GM18526 (cell line): Measurements from ENCODE around the gene AATK.

Experiments used
- POLR2A ChIP-seq: IDR thresholded peaks from 3 replicates; pipeline ENCODE4 v1.6.1; 2011; ENCODE audit not compliant: insufficient read length; ENCODE audit errors: extremely low read depth

Gene AATK

DNA sequence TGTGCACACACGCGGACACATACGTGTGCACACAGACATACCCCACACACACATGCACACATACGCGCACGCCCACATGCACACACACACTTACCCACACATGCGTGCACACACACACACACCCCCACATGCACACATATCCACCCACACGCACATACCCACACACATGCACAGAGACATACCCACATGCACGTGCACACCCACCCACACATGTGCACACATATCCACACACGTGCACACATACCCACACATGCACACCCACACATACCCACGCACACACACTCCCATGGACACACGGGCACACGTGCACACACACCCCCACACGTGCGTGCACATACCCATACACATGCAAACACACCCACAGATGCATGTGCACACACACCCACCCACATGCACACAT lies 27.9 kb downstream of the AATK start:
- no peak for TF ChIP-seq POLR2A

DNA sequence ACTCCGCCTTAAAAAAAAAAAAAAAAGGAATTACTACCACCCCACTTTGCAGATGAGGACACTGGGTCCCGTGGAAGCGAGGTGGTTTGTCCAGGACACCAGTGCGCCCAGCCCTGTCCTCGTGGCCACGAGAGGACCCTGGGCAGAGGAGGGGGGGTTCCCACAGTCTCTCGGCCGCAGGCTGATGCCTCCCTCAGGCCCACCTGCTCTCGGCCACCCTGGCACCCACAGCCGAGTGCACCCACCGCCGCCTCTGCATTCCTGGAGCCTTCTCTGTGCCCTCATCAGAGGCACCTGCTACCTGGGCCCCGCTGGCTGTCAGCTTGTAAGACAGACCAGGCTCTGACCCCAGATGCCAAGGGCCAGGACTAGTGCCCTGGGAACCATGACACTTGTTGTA lies 28.8 kb downstream of the AATK start:
- no peak for TF ChIP-seq POLR2A

DNA sequence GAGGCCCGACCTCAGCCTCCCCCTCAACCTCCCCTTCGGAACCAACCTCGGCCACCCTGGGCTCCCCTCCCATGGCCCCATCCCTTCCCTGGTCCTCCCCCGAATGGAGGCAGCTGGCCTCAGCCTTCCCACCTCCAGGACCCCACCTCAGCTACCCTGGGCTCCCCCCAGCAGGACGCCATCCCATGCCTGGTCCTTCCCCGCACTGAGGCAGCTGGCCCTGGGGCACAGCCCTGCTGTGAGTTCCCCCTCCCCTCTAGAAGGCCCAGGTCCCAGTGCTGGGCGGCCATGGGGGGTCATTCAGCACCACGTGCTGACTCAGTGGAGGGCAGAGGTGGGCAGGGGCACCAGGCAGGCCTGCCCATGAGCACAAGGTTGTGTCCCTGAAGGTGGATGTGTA lies 29.7 kb downstream of the AATK start:
- TF ChIP-seq POLR2A = no peak

DNA sequence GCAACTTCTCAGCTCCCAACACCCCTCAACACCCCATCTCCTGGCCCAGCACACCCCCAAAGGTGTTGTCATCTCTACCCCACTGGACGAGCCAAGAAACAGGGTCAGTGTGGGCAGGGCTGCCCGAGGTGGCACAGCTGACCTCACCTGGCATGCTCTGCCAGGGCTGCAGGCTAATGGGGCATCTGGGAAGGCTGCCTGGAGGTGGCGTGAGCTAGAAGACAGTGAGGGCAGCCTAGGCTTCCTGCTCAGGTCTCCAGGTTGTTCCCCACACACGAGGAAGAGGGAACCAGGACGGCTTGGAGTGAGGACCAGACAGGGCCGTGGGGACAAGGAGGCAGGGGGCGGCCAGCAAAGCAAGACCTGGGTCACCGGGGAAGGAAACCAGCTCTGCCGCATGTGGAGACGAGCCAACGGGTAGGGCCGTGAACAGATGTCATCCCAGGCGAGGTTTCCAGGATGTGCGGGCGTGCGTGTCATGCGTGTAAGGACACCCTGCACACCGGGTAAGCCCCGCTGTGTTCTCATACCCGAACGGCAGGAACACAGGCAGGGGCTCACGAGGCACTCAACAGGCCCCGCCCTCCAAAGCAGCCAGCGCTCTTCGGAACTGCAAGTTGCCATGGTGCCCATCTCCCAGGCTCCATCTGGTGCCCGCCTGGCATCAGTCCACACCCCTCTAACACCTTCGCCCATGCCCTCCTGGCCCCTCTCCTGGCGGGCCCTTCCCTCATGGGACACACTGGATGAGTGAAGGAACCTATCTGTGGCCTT lies 30.3 kb downstream of the AATK start:
- no peak for TF ChIP-seq POLR2A

DNA sequence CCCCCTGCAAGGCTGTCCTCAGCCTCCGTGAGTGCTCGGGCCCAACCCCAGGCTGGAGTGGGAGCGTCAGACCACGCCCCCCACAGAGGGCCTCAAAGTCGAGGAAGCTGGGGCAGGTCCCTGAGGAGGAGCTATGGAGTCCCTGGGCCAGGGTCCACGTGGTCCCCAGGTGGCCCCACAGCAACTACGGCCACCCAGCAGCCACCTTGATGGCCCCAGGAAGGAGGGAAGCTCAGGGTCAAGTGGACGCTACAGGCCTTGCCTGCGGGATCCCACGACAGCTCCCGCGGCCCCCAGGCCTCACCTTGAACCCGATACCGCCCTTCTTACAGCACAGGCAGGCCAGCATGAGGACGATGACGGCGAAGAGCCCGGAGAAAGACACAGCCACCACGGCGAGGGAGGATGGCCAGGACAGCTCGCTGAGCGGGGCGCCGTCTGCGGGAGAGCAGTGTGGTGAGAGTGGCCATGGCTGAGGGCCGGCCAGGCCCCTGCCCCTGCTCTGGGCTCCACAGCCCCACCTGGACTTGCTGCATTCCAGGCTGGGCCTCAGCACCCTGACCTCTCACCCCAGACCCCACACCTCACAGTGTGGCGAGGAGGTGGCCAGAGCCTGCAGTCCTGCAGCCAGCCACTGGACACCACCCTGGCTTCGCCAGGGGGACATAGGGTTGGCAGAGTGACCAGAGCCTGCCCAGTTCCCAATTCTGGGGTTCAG lies 31.8 kb downstream of the AATK start:
- TF ChIP-seq POLR2A = no peak

DNA sequence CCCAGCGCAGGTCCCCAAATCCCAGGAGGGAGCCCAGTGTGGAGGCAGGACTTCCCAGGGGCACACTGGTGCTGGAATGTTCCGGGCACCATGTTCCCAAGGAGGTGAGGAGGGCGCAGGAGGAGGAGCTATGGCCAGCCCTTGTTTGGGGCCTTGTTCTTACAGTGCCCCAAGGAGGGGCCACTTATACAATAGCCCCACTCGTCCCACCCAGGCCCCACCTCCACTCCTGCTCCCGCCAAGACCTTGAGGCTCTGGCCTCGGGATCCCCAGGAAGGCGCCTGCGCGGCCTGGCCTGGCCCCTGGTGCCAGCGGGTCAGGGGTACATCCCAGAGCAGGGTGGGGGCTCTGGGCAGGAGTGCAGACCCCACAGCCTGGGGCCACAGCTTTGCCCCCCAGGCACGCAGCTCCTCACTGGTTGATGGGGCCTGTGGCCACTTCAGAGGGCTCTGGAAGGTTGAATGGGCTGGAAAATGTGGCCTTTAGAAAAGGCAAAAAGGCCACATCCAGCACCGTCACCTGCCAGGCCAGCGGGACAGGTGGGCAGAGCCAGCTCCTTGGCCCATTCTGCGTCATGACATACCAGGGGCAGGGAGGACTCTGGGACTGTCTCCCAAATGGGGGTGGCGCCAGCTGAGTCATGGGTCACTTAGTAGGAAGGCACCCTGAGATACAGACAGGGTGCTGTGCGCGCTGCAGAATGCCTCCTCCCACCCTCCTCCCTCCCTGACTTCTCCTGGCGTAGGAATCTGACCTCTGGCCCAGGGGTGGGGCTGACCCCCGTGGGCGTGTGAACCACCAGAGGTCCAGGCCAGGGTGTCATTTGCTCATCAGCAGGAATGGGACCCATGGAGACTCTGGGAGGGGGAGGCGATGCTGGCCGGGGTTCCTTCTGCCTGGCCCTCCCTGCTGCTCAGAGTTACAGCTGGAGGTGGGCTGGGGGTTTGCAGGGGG lies 33.0 kb downstream of the AATK start:
- TF ChIP-seq POLR2A = no peak

DNA sequence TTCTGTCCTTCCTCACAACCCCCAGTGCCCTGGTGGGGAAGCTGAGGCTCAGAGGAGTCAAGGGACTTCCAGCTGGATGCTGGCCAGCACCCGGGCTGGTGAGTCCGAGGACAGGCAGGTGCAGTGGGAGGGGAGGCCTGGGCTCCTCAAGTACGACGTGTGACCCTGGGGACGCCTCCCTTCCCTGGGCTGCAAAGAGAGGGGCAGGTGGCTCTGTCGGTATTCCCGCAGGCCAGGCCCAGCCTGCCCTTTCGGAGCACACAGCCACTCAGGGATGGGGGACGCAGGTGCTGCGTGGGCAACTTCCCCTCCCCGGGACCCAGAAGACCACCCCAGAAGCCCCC lies 33.9 kb downstream of the AATK start:
- TF ChIP-seq POLR2A = no peak

DNA sequence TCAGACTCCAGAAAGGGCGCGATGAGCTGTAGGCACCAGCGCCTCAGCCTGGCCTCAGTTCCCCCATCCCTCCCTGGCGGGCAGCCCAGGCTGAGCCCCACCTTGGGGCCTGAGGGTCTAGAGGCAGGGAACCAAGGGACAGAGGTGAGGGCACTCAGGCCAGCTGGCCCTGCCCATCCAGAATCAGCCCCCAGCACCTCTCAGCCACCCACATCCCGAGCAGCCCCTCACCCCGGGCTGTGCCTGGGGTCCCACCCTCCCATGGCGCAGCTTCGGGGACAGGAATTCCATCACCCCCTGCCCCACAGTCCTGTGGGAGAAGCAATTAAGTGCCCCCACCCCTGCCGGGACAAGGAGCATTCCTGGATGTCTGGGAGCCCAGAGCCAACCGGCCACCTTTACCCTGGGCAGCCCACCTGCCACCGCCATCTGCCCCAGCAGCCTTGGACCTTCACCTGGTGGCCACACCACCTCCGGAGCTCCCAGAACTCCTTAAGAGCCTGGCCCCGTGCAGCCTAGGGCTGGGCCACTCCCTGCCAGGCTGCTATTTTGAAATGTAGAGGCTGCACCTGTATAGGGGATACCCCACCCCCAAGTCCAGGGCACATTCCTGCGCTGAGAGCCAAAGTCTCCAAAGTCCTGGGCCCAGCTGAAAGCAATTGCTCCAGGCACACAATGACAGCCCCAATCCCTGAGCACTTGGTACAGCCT lies 34.4 kb downstream of the AATK start:
- no peak for TF ChIP-seq POLR2A

DNA sequence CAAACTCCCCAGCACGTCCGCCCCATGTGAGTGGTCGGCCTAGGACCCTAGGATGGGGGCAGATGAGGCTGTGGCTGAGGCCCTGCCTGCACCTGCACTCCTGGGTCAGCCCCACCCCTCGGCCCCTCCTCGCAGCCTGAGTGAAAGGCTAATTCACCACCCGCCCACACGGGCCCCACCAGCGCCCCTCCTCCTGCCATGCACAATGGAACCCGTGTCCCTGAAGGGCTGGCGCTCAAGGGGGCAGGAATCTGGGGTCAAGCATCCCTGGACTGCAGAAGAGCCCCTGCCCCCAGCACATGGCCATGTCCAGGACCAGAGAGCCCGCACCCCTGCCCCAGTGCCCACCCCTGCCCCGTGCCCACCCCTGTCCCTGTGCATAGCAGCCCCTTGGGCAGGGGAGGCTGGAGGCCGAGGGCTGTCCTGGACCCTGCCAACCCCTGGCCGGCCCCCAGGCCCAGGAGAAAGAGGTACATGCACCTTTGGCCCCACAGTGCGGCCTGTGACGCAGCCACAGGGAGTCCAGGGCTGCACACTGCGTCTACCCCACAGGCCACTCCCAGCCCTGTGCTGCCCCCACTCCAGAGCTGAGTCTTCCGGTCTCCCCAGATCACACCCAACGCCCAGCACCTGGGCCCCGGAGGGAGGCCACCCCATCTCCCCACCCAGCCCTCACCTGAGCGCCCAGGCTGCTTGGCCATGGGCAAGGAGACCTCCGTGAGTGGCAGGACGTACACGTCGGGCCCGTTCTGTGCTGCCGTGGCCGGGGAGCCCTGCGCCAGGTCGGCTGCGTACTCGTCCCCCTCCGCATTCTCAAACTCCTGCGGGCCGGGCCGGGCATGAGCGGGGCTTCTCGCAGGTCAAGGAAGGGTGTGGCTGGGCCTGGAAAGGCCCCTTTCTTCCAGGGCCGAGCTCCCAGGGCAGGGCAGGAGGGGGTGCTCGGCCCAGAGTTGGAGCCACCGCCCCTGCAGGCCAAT lies 35.3 kb downstream of the AATK start:
- TF ChIP-seq POLR2A = no peak

DNA sequence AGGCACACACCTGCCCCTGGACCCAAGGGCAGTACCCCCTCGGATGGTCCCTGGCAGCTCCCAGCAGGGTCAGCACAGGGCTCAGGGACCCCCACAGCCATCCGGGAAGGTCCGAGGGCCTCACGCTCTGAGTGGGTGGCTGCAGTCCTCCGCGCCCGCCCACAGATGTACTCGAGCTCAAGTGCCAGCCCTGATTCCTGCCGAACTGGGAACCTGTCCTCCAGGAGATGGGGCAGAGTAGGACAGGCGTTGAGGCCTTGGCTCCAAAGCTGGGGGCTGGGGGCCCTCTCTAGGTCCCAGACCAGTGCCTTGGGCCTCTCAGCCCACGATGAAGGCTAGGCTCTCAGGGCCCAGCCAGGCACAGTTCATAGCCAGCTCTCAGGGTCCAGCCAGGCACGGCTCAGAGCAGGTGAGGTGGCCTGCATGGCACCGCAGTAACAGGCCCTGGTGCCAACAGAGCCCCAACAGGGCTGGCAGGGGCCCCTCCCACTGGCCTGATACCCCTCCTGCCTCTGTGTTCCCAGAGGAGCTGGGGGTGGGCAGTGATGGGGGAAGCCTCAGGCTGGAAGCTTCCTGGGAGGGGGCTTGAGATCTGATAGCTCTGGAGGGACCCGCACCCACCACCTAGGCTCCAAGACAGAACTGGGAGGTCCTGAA lies 36.2 kb downstream of the AATK start:
- no peak for TF ChIP-seq POLR2A

DNA sequence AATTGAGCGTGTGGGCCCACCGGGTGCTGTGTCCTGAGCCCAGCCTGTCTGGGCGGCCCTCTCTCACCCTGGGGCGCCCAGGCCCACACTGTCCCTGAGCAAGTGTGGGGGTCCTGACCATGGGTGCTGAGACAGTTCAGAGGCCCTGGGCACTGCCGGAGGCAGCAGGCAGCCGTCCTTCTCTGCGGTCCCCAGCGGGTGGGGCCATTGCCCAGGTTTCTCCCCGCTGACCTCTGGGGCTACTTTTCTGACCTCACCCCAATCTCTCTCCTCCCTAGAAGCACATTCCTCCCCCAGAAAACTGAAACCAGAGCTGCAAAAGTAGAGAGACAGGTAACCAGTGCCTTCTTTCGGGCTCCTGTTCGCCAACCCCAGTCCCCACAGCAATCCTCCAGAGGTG lies 36.7 kb downstream of the AATK start:
- no peak for TF ChIP-seq POLR2A

DNA sequence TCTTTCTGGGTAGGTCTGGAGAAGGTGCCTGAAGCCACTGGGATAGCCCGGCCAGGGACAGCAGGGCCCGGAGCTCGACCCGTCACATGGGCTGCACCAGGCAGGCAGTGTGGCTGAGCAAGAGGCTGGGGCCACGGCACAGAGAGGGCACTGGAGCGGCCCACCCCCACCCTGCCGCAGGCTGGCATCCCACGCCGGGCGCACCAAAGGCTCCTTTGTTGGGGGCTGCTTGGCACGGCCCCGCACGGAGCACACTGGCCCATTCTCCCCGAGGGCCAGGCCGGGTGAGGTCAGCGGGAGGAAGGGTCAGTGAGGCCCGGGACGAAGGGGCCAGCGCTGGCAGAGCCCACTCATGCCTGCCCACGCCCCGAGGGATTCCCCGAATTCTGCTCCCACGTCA lies 37.2 kb downstream of the AATK start:
- no peak for TF ChIP-seq POLR2A

DNA sequence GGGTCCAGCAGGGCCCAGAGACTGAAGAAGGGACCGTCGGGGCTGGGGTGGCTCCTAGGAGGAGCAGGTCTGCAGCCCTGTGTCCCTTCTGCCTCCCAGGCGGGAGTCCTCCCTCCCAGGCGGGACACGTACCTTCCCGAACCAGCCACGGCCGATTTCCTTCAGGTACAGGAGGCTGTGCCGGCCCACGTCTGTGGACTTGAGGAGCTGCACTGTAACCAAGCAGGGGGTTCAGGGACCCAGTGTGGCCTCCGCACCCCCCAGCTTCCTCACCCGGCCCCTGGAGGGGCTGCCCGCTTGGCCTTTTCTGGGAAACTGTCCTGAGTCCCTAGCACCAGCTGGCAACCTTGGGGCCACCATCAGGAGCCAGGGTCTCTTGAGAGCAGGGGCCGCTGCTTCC lies 37.7 kb downstream of the AATK start:
- no peak for TF ChIP-seq POLR2A

DNA sequence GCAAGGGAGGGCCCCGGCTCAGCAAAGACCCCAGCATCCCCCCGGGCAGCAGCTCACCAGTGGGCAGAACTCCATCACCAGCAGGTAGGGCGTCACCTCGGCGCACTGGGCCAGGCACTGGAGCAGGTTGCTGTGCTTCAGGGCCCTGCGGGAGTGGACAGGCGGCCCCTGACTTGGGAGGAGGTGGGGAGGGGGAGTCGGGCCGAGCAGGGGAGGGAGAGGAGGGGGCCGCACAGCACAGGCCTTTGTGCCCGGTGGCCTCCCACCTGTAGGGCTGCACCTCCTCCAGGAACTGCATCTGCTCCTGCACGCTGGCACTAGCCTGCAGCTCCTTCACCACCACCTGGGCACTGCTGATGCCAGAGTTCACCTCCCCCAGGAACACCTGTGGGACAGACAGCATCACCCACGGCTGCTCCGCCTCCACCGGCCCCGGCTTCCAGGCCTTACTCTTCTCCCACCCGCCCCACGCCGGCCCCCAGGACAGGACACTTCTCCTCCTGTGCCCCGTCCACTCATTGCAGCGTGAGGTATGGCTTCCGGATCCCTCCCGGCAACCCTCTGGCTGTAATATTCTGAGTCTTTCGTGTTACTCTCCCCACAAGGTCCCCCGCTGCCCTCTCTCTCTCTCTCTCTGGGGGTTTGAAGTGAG lies 38.4 kb downstream of the AATK start:
- TF ChIP-seq POLR2A = no peak

DNA sequence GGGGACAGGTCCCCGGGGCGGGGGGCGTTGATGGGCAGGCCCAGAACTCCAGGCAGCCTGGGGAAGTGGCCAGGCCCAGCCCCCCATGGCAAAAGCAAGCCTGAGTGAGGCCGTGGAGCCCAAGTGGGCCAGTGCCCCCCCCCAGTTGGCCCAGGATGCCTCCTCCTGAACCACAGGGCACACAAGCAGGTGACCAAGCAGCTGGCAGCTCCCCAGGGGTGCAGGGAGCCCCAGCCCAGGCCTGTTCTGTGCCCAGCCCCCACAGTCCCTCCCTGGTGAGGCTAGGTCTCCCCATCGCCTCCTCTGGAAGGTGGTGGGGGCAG lies 38.9 kb downstream of the AATK start:
- no peak for TF ChIP-seq POLR2A
